Parathyroid adenoma (tissue), 2 donors: Measurements from ENCODE around the gene CAMKMT.

Source experiments
- H2AFZ ChIP-seq: fragments of 300-600 bp; sonication (generic); one replicate; pipeline ENCODE4 v1.7.0; 2017; ENCODE audit warnings: antibody characterized with exemption, mild to moderate bottlenecking
- H3K27ac ChIP-seq: fragments of 300-600 bp; sonication (generic); one replicate; pipeline ENCODE4 v1.7.0; 2017
- H3K27me3 ChIP-seq: fragments of 300-600 bp; sonication (generic); one replicate; pipeline ENCODE4 v1.7.0; 2017; ENCODE audit warnings: low read length; ENCODE audit not compliant: control insufficient read depth, insufficient read depth
- H3K36me3 ChIP-seq: fragments of 300-600 bp; sonication (generic); one replicate; pipeline ENCODE4 v1.7.0; 2017; ENCODE audit warnings: low read length; ENCODE audit not compliant: control insufficient read depth, insufficient read depth
- H3K4me1 ChIP-seq: fragments of 300-600 bp; sonication (generic); one replicate; pipeline ENCODE4 v1.7.0; 2017; ENCODE audit warnings: control low read depth
- H3K4me2 ChIP-seq: fragments of 300-600 bp; sonication (generic); one replicate; pipeline ENCODE4 v1.7.0; 2017; ENCODE audit warnings: low read length
- H3K4me3 ChIP-seq: fragments of 300-600 bp; sonication (generic); one replicate; pipeline ENCODE4 v1.7.0; 2017; ENCODE audit warnings: low read depth, low read length
- H3K79me2 ChIP-seq: fragments of 300-600 bp; sonication (generic); one replicate; pipeline ENCODE4 v1.7.0; 2017; ENCODE audit warnings: control low read depth
- H3K9ac ChIP-seq: fragments of 300-600 bp; sonication (generic); one replicate; pipeline ENCODE4 v1.7.0; 2017; ENCODE audit warnings: mild to moderate bottlenecking
- H3K9me3 ChIP-seq: fragments of 300-600 bp; sonication (generic); one replicate; pipeline ENCODE4 v1.7.0; 2017; ENCODE audit warnings: low read length; ENCODE audit not compliant: control insufficient read depth
- TF ChIP-seq, protein P1 (sequence below): fragments of 300-600 bp; sonication (generic); IDR thresholded peaks from one replicate; pipeline ENCODE4 v1.7.0; 2017; ENCODE audit warnings: antibody characterized with exemption, mild to moderate bottlenecking
- donor health status: primary hyperparathyroidism.

CAMKMT gene

DNA sequence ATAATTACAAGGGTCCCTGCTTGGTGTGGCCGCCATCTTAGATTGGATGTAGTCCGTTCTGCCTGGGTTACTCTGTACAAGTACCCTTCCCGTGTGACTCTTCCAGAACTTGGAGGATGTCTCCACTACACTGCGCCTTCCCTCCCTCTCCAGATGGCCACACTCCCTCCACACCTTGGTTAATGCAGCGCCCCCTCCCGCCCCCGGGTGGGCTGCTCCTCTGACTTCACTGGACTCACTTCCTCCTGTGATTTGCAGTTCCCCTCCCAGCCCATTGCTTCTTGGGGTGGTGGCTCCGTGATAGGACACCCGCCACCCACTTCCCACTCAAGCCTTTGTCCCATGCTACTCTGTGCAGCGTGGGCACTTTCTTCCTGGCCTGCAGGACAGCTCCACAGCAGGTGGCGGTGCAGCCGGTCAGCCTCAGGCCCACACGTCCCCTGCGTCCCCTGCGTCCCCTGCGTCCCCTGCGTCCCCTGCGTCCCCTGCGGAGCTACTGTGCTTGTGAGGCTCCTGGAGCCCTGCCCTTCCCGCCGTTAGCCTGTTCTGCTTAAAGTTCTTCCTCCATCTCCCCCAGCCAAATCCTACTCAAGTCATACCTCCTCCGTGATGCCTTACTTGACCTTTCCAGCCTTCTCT, 449.3 kb downstream of the CAMKMT start:
- H2AFZ ChIP-seq: no peak overlapping the region
- no peak overlapping the region for H3K4me2 ChIP-seq
- H3K27ac ChIP-seq: no peak overlapping the region
- TF ChIP-seq, protein P1, sequence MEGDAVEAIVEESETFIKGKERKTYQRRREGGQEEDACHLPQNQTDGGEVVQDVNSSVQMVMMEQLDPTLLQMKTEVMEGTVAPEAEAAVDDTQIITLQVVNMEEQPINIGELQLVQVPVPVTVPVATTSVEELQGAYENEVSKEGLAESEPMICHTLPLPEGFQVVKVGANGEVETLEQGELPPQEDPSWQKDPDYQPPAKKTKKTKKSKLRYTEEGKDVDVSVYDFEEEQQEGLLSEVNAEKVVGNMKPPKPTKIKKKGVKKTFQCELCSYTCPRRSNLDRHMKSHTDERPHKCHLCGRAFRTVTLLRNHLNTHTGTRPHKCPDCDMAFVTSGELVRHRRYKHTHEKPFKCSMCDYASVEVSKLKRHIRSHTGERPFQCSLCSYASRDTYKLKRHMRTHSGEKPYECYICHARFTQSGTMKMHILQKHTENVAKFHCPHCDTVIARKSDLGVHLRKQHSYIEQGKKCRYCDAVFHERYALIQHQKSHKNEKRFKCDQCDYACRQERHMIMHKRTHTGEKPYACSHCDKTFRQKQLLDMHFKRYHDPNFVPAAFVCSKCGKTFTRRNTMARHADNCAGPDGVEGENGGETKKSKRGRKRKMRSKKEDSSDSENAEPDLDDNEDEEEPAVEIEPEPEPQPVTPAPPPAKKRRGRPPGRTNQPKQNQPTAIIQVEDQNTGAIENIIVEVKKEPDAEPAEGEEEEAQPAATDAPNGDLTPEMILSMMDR: no peak
- H3K4me1 ChIP-seq: no peaks in the 10 kb centered on the region
- no peak overlapping the region for H3K4me3 ChIP-seq
- no peaks in the 10 kb centered on the region for H3K36me3 ChIP-seq
- no peak overlapping the region for H3K9ac ChIP-seq
- no peaks in the 10 kb centered on the region for H3K9me3 ChIP-seq
- H3K27me3 ChIP-seq: no peaks in the 10 kb centered on the region
- no peaks in the 10 kb centered on the region for H3K79me2 ChIP-seq

DNA sequence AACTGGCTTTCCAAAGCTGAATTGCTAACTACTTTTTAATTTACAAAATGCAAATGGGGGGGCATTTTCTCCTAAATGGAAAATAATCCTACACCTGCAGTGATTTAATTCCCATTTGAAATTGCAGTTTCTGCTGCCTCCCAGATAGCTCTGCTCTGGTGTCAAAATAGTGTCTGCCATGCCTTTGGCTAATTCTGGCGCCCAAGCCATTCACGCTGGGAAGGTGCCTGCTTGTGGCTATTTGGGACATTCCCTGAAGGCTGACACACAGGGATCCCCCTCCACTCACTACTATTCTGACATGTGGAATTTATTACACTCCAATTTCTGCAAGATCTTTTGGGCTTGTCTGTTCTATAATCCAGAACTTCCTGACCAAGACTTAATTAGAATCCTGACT, 451.4 kb downstream of the CAMKMT start:
- Histone ChIP-seq H3K4me1 (no peaks in the 10 kb centered on the region), H3K9ac (no peak overlapping the region), H3K4me2 (no peak overlapping the region), H3K27ac (no peak overlapping the region), H3K4me3 (no peak overlapping the region), H3K27me3 (no peaks in the 10 kb centered on the region), H3K36me3 (no peaks in the 10 kb centered on the region), H2AFZ (no peak overlapping the region), H3K79me2 (no peaks in the 10 kb centered on the region), H3K9me3 (no peaks in the 10 kb centered on the region)
- TF ChIP-seq, protein P1: no peak

DNA sequence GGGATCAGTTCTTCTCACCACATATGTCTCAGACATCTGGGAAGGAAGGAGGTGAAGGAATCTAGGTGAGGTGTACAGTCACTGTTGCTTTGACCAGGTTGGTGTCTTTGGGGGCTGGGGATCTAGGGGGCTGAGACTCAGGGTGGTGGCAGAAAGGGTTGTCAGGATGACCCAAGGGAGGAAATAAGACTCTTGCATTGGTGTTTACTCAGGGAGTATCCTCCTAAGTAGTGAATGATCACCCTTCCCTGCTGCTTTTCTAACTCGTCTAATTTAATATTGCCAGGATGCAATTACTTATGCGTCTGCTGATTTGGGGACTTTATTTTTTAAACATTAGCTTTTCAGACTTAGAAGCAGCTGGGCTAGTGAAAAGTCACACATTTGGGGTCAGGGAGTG, 451.9 kb downstream of the CAMKMT start:
- Histone ChIP-seq H3K27ac (no peak overlapping the region), H3K9ac (no peak overlapping the region), H3K27me3 (no peaks in the 10 kb centered on the region), H3K4me3 (no peak overlapping the region), H3K79me2 (no peaks in the 10 kb centered on the region), H3K4me2 (no peak overlapping the region), H3K4me1 (no peaks in the 10 kb centered on the region), H3K36me3 (no peaks in the 10 kb centered on the region), H2AFZ (no peak overlapping the region), H3K9me3 (no peaks in the 10 kb centered on the region)
- TF ChIP-seq, protein P1: no peak

DNA sequence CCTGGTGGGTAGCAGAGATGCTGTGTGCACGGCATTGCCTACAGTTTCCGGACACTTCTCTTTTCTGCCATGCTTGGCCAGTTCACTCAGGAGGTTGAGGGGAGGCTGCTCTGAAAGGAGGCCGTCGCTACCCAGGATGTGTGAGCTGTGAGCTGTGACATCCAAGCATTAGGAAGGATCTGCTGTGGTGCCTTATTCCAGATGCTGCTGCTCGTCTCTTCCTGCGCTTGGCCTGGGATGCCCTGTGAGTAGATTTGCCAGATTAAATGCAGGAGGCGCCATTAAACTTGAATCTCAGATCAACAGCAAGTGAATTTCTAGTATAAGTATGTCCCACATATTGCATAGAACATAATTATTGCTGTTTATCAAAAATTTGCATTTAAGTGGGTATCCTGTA, 455.5 kb downstream of the CAMKMT start:
- Histone ChIP-seq H3K4me3 (no peak overlapping the region), H3K27me3 (no peaks in the 10 kb centered on the region), H3K9me3 (no peaks in the 10 kb centered on the region), H3K4me1 (no peaks in the 10 kb centered on the region), H3K9ac (no peak overlapping the region), H2AFZ (no peak overlapping the region), H3K79me2 (no peaks in the 10 kb centered on the region), H3K4me2 (no peak overlapping the region), H3K27ac (no peak overlapping the region), H3K36me3 (no peaks in the 10 kb centered on the region)
- TF ChIP-seq, protein P1: no peak

DNA sequence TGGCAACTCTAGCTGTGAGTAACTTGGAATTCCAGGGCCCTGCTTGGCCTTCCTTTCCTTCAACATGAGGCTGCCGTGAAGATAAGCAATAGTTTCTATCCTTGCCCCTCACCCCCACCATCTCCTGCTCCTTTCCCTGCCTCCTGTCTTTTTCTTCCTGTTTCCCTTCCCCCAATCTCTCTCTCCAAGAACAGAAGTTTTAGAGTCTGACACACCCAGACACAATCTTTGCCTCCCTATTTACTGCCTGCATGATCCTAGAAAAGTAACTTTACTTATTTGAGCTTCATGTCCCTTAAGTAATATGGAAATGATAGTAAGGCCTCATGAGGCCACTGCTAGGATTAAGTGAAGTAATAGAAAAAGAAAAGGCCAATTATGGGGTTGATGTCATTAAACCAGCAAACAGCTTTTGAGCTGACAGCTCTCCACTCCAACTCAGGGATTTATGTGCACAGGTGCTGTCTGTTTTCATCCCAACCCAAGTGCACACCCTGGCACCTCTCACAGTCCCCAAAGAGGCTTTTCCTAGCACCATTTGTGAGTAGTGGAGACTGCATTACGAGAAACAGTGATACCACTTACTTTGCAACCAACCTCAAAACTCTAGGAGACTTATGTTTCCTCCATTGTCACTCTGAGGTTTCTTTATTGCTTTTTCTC, 456.1 kb downstream of the CAMKMT start:
- no peaks in the 10 kb centered on the region for H3K79me2 ChIP-seq
- H3K4me1 ChIP-seq: no peaks in the 10 kb centered on the region
- no peaks in the 10 kb centered on the region for H3K36me3 ChIP-seq
- H3K9ac ChIP-seq: no peak overlapping the region
- H2AFZ ChIP-seq: no peak overlapping the region
- no peak overlapping the region for H3K4me2 ChIP-seq
- H3K9me3 ChIP-seq: no peaks in the 10 kb centered on the region
- H3K4me3 ChIP-seq: no peak overlapping the region
- TF ChIP-seq, protein P1: no peak
- no peak overlapping the region for H3K27ac ChIP-seq
- no peaks in the 10 kb centered on the region for H3K27me3 ChIP-seq
